Measurements from ENCODE around the gene PEDS1. TPM values are rescaled to one million over a fixed set of nuclear protein-coding genes. Genes with fewer than 3 reads are reported as not detected.
"Not testable (repeated sequence)": the region's sequence is repeated elsewhere in the genome, so short reads cannot be mapped to it uniquely, and the experiment has no call there.

Gene PEDS1
- polyA plus RNA-seq, 1 donor: 26.1 TPM

DNA sequence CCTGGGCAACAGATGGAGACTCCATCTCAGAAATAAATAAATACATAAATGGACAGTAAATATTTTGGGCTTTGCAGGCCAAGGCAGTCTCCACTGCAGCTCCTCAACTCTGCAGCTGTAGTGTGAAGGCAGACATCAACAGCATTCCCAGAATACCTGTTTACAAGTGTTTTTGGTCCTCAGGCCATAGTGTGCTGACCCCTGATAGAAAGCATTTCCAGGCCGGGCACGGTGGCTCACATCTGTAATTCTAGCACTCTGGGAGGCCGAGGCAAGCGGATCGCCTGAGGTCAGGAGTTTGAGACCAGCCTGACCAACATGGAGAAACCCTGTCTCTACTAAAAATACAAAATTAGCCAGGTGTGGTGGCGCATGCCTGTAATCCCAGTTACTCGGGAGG lies 18.4 kb downstream of the PEDS1 start:
- not testable (repeated sequence) for DNase-seq (ENCODE audit: low read depth)

DNA sequence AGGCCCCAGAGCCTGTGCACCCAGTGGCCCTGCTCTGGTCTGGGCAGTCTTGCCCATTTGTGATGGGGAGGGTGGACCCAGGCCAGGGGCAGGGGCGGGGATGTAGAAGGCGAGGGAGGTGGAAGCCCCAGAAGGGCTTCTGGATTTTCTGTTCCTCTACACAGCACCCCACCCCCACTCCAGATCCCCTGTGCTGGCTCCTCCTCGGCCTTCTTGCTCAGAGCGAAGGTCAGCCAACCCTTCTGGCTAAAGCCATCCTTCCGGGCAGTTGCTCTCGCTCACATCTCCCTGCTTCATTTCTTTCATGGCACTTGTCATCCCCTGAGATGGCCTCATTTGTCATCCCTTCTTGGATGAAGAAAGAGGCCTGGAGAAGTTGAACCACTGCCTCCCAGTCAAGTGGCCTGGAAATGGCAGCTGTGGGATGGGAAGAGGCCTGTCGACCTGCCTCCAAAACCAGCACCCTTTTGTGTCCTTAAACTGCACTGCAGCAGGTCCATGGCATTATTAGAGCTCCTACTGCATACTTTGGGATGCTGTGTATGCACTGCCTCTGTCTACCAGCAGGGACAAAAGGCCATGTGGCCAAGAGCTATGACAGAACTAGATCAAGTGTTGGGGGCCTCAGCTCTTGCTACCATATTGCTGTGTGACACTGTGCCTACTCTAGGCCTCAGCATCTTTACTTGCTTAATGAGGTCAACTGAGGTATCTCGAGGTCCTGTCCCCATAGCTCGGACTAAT lies 19.9 kb downstream of the PEDS1 start:
- DNase-seq (ENCODE audit: low read depth): no peak

DNA sequence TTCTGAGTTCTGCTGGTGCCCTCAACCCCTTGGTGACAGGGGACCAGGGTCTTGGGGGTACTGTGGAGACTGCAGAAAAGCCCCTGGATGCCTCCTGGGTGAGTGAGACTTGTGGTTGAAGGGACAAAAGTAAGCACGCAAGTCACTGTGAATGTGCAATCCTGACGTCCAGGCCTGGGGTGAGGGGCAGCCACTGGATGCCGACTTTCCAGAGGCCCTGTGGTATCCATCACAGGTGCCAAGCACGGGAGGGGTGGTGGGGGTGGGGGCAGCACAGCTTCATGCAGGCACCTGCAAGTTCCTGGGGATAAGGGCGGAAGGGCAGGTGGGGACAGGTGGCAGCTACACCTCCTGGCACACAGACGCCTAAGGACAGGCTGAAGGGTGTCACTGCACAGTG lies 20.5 kb downstream of the PEDS1 start:
- no peak for DNase-seq (ENCODE audit: low read depth)

DNA sequence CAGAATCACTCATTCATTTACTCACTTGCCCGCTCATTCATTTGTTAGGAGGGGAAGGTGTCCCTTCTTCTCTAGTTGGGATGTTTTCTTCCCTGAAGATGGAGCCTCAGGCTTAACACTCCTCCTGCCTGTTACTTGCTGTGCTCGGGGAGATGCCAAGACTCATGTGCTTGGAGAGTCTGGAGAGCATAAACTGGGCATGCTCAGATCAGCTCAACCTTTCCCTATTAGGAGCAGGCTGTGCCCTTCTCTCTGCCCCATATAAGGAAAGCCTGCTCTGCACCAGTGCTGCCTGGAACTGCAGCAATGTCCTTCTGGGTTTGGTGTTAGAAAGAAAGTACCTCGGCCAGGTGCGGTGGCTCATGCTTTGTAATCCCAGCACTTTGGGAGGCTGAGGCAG lies 22.5 kb downstream of the PEDS1 start:
- DNase-seq (ENCODE audit: low read depth): no peak

DNA sequence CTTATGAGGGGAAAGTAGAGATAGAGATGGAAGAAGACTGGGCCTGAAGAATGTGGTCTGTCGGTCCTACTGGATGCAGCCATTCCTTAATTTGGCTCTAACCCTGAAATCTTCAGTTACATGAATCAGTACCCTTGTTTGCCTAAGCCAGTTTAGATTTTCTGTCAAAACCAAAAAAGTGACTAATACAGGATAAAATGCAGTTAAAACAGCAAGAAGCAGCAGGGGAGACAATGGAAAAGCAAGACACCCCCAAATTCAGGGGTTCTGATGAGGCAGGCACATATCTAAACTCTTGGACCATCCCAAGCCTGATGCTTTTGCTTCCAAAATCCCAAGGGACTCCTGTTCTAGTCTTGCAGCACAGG lies 23.2 kb downstream of the PEDS1 start:
- DNase-seq (ENCODE audit: low read depth): no peak

DNA sequence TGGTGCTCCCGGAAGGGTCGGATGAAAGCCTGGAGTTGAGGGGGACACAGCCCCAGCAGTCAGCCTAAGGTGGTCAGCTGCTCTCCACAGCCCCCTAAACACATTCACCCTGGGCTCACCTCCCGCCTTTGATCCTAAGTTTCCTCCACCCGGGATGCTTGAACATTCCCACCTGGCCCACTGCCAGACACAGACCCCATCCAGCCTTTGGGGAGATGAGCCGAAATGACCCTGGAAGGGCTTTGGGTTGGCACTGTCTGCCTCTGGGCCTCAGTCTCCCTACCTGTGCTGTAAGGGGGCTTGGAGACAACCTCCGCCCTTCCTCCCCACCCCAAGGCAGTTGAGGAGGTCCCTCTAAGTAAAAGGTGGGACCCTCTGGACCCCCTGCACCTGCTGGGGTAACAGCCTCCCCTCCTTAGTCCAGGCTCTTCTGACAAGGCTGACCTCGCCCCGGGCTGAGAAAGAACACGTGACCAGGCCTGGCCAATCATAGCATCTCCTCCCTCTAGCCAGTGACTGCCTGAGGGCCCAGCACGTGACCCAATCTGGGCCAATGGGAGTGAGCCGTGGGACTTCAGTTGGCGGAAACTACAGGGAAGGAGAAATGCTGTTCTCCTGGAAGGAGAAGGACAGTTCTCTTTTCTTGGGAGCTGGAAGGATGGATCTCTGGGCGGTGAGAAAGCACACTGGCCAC lies 23.7 kb downstream of the PEDS1 start:
- no peak for DNase-seq (ENCODE audit: low read depth)

DNA sequence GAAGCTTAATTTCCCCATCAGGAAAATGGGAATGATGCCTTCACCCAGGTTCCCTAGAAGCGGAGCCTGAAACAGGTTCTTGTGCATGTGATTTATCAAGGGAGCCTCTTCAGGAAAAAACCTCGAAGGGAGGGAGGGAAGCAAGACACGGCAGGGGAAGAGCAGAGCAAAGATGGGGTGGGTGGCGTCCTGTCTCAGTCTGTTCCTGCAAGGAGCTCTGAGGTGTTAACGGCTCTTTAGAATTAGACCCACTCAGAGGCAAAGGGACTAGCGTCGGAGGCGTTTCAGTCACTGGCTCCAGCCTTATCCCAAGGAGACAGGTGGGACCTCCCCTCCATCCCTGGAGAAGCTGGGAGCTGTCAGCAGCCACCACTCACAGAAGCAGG lies 25.0 kb downstream of the PEDS1 start:
- no peak for DNase-seq (ENCODE audit: low read depth)

DNA sequence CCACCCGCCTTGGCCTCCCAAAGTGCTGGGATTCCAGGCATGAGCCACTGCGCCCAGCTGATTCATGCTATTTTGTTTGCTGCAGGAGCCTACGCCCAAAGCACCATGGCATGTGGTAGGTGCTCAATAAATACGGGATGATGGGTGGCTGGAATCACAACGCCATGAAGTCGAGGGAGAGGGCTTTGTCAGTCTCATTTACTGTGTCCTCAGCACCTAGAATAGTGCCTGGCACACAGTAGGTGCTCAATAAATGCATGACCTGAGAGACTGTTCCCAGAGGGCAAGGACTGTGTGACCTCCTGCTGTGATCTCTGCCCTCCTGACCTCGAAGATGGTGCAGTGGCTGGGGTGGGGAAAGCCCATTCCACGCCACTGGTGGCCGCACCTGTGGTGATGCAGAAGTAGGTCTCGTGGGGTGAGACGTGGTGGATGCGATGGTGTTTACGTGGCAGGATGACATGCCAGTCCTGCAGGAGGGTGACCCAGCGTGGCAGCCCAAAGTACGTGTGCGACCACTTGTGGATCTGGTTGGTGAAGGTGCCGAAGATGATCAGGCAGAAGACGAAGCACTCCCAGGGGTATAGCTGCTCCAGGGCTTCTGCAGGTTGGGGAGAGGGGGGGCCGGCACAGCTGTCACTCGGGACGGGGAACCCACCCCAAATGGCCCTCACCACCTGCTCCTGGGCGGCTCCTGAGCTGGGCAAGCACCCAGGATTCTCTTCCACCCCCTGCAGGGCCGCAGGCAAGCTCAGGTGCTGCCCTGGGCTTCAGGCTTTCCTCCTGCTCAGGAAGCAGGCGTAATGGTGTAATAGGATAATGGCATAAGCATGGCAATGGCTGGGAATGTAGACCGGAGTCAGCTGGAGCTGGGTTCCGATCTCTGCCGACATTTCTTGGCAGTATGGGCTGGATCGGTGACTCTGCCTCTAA lies 25.7 kb downstream of the PEDS1 start:
- DNase-seq (ENCODE audit: low read depth): no peak

DNA sequence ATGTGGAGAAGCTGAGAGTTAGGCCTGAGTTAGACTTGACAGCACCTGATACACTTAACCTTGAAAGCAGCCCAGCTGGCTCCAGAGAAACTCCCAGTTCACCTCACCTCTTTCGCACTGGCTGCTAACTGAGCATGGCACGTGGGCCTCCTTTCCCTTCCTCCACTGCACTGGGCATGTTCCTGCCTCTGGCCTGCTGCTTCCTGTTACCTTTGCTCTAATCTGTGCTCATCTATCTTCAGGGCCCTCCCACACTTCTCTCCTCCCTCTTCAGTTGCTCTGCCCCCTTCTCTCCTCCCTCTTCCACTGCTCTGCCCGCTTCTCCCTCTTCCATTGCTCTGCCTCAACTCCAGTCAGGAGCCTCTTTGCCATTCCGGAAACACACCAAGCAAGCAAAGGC lies 26.9 kb downstream of the PEDS1 start:
- no peak for DNase-seq (ENCODE audit: low read depth)

DNA sequence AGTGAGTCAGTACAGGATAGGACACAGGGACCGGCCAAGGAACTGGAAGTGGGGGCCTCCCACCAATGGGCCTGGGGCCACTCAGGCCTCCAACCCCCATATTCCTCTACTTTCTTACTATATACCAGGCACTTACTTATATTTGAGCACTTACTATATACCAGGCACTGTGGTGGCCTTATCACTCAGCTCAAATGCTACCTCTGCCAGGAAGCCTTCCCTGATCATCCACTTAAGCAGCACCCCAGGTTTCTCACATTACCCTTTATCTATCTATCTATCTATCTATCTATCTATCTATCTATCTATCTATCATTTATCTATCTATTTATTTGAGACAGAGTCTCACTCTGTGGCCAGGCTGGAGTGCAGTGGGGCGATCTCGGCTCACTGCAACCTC lies 28.2 kb downstream of the PEDS1 start:
- no peak for DNase-seq (ENCODE audit: low read depth)

DNA sequence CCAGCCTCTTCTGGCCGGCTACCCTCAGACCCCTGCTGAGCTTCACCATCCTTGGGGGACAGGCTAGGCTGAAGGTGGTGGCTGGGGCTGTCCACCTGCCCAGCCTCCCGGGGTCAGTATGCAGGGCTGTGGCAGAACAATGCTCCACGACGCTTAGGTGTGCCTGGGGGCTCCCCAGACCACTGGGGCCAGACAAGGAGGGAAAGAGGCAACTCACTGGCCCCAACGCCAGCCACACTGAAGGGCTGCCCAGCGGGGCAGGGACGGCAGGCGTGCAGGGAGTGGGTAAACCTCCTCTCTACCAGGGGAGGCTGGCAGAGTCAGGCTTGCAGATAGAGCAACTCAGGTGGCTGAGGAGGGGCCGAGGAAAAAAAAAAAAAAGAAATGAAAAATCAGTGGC lies 29.0 kb downstream of the PEDS1 start:
- no peak for DNase-seq (ENCODE audit: low read depth)

DNA sequence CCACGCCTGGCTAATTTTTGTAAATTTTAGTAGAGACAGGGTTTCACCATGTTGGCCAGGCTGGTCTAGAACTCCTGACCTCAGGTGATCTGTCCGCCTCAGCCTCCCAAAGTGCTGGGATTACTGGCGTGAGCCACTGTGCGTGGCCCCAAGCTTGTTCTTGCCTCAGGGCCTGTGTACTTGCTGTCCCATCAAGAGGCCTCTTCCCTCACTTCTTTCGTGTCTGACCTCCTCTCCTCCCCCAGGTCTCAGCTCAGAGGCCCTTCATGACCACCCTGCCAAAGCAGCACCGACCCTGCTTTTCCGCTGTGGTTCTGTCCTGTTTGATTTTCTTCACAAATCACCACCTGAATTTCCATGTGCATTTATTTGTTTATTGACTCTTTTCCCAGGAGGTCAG lies 30.1 kb downstream of the PEDS1 start:
- no peak for DNase-seq (ENCODE audit: low read depth)

DNA sequence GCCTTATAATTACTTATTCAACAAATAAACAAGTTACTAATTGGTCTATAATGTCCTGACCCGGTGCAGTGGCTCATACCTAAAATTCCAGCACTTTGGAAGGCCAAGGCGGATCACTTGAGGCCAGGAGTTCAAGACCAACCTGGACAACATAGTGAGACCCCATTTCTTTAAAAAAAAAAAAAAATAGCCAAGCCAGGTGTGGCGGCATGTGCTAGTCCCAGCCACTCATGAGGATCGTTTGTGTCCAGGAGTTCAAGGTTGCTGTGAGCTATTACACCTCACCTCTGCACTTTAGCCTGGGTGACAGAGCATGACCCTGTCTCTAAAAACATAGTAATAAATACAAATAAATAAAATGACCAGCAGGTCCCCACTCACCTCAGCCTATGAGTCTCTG lies 30.8 kb downstream of the PEDS1 start:
- DNase-seq (ENCODE audit: low read depth): no peak

DNA sequence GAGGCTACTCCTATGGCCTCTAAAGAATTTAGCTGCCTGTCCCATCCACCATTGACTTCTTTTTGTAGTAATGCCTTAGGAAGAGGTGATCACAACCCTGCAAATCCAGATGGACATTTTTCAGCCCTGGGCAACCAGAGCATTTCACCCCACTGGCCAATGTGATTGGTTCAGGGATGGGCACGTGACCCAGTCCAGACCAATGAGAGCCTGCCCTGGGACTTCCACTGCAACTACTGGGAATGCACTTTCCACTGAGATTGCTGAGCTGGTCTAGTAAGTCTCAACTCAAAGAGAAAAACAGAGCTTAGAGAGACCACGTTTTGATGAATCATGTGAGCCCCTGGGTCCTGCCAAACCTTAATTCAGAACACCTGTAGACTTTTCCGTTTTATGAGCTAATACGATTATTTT lies 31.7 kb downstream of the PEDS1 start:
- DNase-seq (ENCODE audit: low read depth): no peak

DNA sequence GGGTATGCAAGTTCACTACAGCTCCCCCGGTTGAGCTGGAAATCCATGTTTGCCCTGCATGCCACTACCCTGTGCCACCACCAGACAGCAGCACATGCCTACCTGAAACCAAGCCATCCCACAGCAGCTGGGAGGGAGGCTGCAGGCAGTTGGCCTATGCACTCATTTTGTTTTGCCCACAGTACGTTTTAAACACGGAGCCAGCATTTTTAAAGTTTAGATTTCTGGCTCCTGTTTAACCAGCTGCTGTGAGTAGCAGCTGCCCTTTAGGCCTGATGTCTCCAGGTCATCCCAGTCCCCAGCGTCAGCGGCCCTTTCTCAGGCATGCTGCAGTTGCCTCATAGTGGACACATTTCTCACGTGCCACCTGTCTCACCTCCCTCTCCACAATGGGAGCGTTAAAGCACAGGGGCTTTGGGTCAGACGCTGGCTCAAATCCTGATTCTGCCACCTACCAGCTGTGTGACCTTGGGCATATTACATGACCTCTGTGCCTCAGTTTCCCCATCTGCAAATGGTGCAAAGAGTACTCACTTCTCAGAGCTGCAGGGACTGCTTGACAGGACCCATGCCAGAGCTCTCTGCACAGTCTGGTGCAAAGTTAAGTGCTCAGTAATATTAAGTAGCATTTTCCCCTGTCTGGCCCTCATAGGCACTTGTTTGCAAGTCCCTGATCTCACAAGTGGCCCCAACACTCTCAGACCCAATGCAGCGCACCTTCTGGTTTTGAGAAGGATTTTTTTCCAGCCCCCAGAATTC lies 32.4 kb downstream of the PEDS1 start:
- no peak for DNase-seq (ENCODE audit: low read depth)

DNA sequence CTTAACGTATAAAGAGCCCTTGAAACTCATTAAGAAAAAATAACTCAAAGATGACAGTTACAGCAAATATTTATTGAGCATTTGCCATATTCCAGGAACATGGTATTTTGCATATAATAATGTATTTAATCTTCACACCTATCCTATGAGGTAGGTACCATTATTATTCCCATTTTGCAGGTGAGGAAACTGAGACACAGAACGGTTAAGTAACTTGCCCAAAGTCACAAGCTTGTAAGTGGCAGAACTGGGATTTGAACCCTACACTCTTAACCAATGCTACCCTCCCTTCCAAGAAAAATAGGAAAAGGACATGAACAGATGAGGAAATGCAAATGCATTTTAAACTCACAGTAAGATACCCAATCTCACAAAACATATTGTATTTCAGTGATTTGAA lies 35.3 kb downstream of the PEDS1 start:
- DNase-seq (ENCODE audit: low read depth): no peak

DNA sequence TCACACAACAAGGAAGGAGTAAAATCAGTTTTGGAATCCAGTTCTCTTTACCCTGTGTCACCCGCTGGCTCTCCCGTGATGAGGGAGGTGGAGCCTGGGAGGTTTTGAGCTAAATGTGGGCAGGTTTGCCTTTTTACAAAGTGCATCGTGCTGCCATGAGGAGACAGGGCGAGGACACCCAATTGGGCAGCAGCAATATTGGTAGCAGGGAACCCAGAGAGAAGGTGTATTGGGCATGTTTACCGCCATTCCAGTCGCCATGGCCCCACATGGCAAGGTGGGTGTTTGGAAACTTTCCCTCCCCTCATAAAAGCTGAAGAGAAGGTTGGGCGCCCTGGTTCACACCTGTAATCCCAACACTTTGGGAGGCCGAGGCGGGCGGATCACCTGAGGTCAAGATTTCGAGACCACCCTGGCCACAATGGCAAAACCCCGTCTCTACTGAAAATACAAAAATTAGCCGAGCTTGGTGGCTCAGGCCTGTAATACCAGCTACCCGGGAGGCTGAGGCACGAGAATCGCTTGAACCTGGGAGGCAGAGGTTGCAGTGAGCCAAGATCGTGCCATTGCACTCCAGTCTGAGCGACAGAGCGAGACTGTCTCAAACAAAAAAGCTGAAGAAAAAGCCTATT lies 37.0 kb downstream of the PEDS1 start:
- no peak for DNase-seq (ENCODE audit: low read depth)

DNA sequence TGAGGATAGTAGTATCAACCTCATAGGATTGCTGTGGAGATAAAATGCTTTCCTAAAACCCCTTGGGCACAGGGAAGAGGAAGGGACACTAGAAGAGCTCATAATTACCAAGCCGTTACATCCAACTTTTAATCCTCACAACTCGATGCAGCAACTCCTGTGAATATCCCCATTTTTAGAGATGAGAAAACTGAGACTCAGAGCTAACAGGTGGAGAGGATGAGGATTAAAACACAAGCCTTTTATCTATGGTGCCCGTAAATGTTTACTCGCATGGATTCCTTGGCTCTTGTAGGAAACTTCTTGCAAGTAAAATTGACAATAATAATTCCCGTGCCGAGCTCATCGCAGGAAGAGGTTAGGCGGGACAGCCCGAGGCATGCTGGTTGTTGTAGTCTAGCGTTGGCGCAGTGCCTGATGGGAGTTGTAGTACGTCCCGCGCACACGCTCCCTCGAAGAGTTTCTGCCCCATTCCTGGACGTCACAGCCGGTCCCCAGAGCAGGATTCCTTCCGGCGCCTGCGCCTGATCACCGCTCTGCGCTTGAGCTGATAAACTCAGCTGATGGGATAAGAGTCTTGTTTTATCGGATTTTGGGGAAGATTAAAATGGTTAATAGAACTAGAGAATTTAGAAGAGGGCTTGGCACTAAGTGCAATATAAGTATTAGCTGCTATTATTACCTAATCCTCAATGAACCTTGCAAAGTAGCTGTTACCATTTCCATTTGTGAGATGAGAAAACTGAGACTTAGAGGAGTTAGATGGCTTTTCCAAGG lies 37.7 kb downstream of the PEDS1 start:
- peak; percentile 99 for DNase-seq (ENCODE audit: low read depth)

DNA sequence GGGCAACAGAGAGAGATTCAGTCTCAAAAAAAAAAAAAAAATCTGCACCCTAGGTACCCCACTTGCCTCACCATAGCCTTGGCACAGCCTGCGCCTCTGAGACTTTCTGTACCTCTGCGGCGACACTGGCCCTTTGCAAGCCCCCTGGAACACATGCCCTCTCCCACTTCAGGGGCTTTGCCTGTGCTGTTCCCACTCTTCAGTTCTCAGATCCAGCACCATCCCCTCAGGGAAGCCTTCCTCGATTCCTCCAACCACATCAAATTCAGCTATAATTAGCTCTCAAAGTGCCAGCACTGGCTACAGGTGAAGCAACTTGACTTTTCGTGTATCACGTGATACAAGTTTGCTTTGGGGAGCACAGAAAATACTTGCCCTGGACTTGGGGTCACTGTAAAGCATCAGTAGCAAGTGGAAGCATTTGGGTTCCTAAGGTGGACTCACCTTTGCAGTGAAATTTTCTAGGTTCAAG lies 38.4 kb downstream of the PEDS1 start:
- no peak for DNase-seq (ENCODE audit: low read depth)

All from forelimb muscle (tissue), 1 donor.